ENCODE data around the gene LFNG.

DNA sequence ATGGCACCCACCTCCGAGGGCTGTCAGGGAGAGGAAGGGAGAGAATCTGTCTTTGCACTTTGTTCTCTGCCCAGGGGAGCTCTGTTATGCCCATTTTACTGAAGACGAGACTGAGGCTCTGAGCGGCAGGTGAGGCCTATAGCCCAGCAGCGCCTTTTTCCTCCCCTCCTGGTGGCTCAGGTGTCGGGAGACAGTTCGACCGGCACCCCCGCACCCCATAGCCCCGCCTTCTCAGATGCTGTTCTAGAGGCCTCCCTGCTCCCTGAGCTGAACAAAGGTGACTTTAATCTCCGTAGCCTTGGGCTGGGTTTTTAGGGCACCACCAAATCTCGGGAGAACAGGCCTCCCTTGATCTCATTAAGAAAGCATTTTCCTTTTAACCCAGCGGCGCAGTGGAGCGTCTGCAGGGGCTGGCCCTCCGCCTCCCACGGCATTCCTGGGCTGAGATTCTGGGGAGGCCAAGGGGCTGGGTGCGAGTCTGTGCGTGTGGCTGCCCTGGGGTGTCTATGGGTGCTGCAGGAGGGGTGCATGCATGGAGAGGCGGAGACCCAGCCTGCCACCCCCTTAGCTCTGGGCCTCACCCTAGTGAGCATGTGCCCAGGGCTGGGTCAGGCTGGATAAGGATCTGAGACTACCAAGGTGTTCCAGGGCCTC, 3.3 kb downstream of the LFNG start:
- TF ChIP-seq CTCF (IDR thresholded peaks at IDR 0.05; ENCODE audit: low read depth, low read length, poor library complexity, severe bottlenecking) = no peak
- TF ChIP-seq EZH2phosphoT487 (IDR thresholded peaks at IDR 0.05; ENCODE audit: borderline replicate concordance, low read length) = no peak
